Transverse colon (tissue), 4 donors: ENCODE data around the gene TP53AIP1. TPM values are rescaled to one million over a fixed set of nuclear protein-coding genes. Genes with fewer than 3 reads are reported as not detected.

Source experiments
- DNase-seq: peaks from one replicate; pipeline ENCODE4 v3.0.0-alpha.2; 2019
- H3K27ac ChIP-seq, 4 donors: fragments of 200-600 bp; sonication (generic); 2 replicates each; pipeline ENCODE4 v1.5.1; 2016 to 2018; ENCODE audit warnings: inconsistent platforms in 4 of 4
- H3K27me3 ChIP-seq: fragments of 200-600 bp; sonication (generic); 2 replicates; pipeline ENCODE4 v1.5.1; 2017; ENCODE audit warnings: inconsistent platforms
- H3K36me3 ChIP-seq, 4 donors: fragments of 200-600 bp; sonication (generic); 2 replicates each; pipeline ENCODE4 v1.5.1; 2017 to 2019; ENCODE audit warnings: inconsistent platforms in 4 of 4
- H3K4me1 ChIP-seq, 4 donors: fragments of 200-600 bp; sonication (generic); 2 replicates each; pipeline ENCODE4 v1.5.1; 2017 to 2020; ENCODE audit warnings: inconsistent platforms in 4 of 4
- H3K4me3 ChIP-seq, 4 donors: fragments of 200-600 bp; sonication (generic); 1 replicate in 1 of 4; 2 replicates in 3 of 4; pipeline versions ENCODE4 v1.5.1 to v1.6.1; 2017 to 2019; ENCODE audit warnings: inconsistent platforms in 4 of 4
- H3K9me3 ChIP-seq, 2 donors: fragments of 200-600 bp; sonication (generic); 2 replicates each; pipeline ENCODE4 v1.5.1; 2017 to 2019; ENCODE audit warnings: inconsistent platforms in 2 of 2
- EP300 ChIP-seq: sonication (generic); formaldehyde crosslinking; IDR thresholded peaks from one replicate; pipeline ENCODE4 v1.6.1; 2017; ENCODE audit warnings: antibody characterized with exemption, low read depth
- POLR2A ChIP-seq: fragments of 450-650 bp; IDR thresholded peaks from one replicate; pipeline ENCODE4 v1.6.1; 2016; ENCODE audit warnings: antibody characterized with exemption, mild to moderate bottlenecking, moderate library complexity
- POLR2AphosphoS5 ChIP-seq, 3 donors: sonication (generic); formaldehyde crosslinking; IDR thresholded peaks; one replicate each; pipeline ENCODE4 v1.6.1; 2016; ENCODE audit warnings: antibody characterized with exemption in 3 of 3
- WGBS, 2 donors: methylation state at CpG; one replicate each; pipeline ENCODE4 v1.1.5; 2018; ENCODE audit warnings: low coverage in 1 of 2; 5-methylcytosine and 5-hydroxymethylcytosine counted together
- in situ Hi-C, 4 donors: fragments of 200-750 bp; cut with MboI; loops; one replicate each; pipeline versions ENCODE4 v1.15.0 to v1.15.1; 2017; ENCODE audit warnings: low sequenced_read_pairs in 3 of 4, low pct_ligation_motif_present in 1 of 4, low pct_unique_long_range_greater_than_20kb in 1 of 4
- intact Hi-C: fragments of 100-400 bp; cut with DNase I; formaldehyde crosslinking; loops from one replicate; pipeline ENCODE4 v1.15.1; 2023; ENCODE audit warnings: low total_unique reads
- total RNA-seq, 4 donors: library from RNA; depleted of rRNA; stranded (reverse); fragments of >200 nt; gene quantifications; one replicate each; pipeline ENCODE4 v1.1.0, GENCODE V29; 2016
- TF ChIP-seq, protein P1 (sequence below), 5 experiments: fragments of 200-600 bp in 3 of 5; fragments of 450-650 bp in 2 of 5; sonication (generic) in 3 of 5; IDR thresholded peaks; 1 replicate in 2 of 5; 2 replicates in 3 of 5; pipeline ENCODE4 v1.5.1; 2016 to 2017; ENCODE audit warnings: antibody characterized with exemption in 5 of 5, inconsistent platforms in 3 of 5, mild to moderate bottlenecking in 2 of 5, moderate library complexity in 1 of 5

Gene TP53AIP1
- total RNA-seq, 4 donors from 2014 or later = 0.20 to 0.48 (median 0.41) TPM; not detected in 1

DNA sequence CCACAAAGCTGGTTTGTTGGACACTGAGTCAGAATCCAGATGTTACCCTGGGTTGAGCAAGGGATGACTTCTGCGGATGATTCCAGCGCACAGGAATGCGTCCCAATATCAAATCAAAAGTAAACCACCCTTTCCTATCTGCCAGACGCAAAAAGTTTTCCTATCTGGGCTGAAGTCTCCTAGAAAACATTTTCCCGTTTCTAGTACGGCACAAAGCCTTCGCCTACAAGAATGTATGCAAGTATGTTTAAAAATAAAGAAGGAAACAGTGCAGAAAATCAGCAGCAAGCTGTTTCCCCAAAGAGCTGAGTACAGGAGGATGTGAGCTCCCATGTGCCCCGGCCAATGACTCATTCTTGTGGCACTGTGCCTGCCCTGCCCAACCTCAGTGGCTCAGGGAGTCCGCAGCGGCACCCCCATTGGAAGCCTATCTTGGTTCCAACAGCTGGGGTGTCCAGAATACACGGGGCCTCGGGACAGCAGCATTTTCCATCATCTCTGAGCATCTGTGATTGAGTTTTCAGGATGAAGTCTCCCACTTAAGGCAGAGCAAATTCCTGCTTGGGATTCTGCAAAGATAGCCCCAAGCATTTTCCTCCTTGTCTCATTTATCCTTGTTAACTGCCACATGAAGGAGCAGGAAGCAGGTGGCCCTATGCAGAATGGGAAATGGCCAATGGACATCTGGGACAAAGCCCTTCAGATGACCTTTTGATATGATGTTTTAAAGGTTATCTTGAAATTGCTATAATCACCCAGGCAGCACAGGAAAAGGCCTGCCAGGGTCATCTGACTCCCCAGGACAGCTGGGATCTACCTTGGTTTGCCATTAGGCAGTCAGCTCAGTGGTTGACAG is 34.1 kb downstream of the TP53AIP1 start:
- intact Hi-C loops = no loop called here
- no peaks in the 10 kb centered on the region for H3K36me3 ChIP-seq
- in situ Hi-C loops = no loop called here
- no peaks in the 10 kb centered on the region for H3K9me3 ChIP-seq
- TF ChIP-seq POLR2AphosphoS5 (IDR thresholded peaks at IDR 0.05) = no peak
- no peak for TF ChIP-seq POLR2A
- no peak for TF ChIP-seq EP300
- TF ChIP-seq, protein P1, sequence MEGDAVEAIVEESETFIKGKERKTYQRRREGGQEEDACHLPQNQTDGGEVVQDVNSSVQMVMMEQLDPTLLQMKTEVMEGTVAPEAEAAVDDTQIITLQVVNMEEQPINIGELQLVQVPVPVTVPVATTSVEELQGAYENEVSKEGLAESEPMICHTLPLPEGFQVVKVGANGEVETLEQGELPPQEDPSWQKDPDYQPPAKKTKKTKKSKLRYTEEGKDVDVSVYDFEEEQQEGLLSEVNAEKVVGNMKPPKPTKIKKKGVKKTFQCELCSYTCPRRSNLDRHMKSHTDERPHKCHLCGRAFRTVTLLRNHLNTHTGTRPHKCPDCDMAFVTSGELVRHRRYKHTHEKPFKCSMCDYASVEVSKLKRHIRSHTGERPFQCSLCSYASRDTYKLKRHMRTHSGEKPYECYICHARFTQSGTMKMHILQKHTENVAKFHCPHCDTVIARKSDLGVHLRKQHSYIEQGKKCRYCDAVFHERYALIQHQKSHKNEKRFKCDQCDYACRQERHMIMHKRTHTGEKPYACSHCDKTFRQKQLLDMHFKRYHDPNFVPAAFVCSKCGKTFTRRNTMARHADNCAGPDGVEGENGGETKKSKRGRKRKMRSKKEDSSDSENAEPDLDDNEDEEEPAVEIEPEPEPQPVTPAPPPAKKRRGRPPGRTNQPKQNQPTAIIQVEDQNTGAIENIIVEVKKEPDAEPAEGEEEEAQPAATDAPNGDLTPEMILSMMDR (IDR thresholded peaks at IDR 0.05) = no peak
- peaks cover 3 to 21% (median 16%) of the 10 kb centered on the region in 4 donors for H3K4me1 ChIP-seq
- H3K27me3 ChIP-seq = peaks cover 5% of the 10 kb centered on the region
- no peak overlapping the region for H3K4me3 ChIP-seq
- H3K27ac ChIP-seq = peak overlapping the region in 2 of 4 donors; percentile 6 to 19
- WGBS, 2 donors = 35 to 39% methylated on average over 7 to 12 of the region's 12 CpGs
- peak; percentile 63 for DNase-seq

DNA sequence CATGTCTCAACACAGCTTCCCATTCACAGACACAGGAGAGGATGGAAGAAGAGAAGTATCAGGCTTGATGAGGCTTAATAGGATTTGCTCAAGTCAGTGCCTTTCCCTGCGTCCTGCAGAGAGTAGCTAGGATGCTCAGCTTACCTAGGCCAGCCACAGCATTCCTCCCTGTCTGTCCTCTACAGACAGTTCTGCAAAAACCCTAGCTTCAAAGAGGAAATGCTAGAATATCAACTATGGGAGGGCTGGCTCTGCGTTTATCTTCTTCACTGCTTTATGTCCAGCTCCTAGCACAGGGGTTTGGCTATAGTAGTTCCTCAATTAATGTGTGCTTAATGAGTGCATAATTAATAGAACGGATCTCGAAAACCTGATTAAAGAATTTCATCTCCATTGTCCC is 35.1 kb downstream of the TP53AIP1 start:
- Histone ChIP-seq H3K4me1 (peaks cover 3 to 21% (median 16%) of the 10 kb centered on the region in 4 donors), H3K9me3 (no peaks in the 10 kb centered on the region), H3K36me3 (no peaks in the 10 kb centered on the region), H3K27ac (peak overlapping the region in 1 of 4 donors; percentile 19), H3K27me3 (peaks cover 5% of the 10 kb centered on the region), H3K4me3 (no peak overlapping the region)
- DNase-seq = no peak
- 78 to 84% methylated on average over 4 of the region's 4 CpGs for WGBS, 2 donors
- intact Hi-C loops (no loop called here), in situ Hi-C loops (no loop called here)
- TF ChIP-seq EP300 (no peak), POLR2AphosphoS5 (IDR thresholded peaks at IDR 0.05) (no peak), POLR2A (no peak)
- TF ChIP-seq, protein P1 (IDR thresholded peaks at IDR 0.05) = no peak

DNA sequence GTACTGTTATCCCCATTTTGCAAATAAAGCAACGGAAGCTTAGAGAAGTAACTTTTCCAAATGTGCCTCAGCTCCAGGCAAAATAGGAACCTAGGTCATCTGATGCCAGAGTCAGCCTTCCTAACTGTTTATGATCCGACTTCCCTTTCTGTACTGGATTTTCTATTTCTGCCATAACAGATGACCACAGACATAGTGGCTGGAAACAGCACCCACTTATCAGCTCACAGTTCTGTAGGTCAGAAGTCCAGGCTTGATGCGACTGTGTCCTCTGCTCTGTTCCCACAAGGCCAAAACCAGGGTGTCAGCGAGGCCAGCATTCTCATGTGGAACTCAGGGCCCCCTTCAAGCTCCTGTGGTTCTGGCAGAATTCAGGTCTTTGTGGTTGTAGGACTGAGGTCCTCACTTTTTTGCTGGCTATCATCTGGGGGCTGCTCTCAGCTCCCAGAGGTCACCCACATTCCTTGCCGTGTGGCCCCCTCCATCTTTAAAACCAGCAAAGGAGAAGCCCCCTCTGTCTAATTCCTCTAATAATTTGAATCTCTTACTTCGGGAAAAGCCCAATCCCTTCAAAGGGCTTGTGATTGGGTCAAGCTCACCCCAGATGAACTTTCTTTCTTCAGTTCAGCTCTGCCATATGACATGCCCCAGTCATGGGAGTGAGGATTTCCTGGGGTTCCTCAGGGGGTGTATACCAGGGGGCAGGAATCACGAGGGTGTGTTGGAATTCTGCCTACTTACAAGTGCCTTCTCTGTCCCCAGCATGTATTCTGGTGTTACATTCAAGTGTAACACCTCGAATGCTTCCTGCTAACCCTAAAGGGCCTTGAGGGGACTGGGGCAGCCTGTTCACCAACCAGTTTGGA is 36.3 kb downstream of the TP53AIP1 start:
- no peak for DNase-seq
- Histone ChIP-seq H3K36me3 (no peaks in the 10 kb centered on the region), H3K4me3 (peak overlapping the region in 1 of 4 donors; percentile 71), H3K4me1 (peaks cover 3 to 21% (median 16%) of the 10 kb centered on the region in 4 donors), H3K27me3 (peaks cover 5% of the 10 kb centered on the region), H3K9me3 (no peaks in the 10 kb centered on the region), H3K27ac (peak overlapping the region in 3 of 4 donors; percentile 59 to 68 (median 64))
- intact Hi-C loops (no loop called here), in situ Hi-C loops (no loop called here)
- 63 to 72% methylated on average over 2 to 8 of the region's 8 CpGs for WGBS, 2 donors
- no peak for TF ChIP-seq POLR2AphosphoS5 (IDR thresholded peaks at IDR 0.05)
- TF ChIP-seq EP300 = no peak
- no peak for TF ChIP-seq POLR2A
- TF ChIP-seq, protein P1 (IDR thresholded peaks at IDR 0.05) = no peak
